ENCODE results near the gene LRMDA. TPM values are rescaled to one million over a fixed set of nuclear protein-coding genes. Genes with fewer than 3 reads are reported as not detected.

Gene LRMDA
- total and polyA plus RNA-seq, 10 of the 15 experiments (the other 5 are each of a cell fraction or from before 2014, with no cell fraction given) = 0.07 to 0.54 (median 0.29) TPM; not detected in 4

- TF ChIP-seq, protein P1, sequence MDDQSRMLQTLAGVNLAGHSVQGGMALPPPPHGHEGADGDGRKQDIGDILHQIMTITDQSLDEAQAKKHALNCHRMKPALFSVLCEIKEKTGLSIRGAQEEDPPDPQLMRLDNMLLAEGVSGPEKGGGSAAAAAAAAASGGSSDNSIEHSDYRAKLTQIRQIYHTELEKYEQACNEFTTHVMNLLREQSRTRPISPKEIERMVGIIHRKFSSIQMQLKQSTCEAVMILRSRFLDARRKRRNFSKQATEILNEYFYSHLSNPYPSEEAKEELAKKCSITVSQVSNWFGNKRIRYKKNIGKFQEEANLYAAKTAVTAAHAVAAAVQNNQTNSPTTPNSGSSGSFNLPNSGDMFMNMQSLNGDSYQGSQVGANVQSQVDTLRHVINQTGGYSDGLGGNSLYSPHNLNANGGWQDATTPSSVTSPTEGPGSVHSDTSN (IDR thresholded peaks at IDR 0.05; ENCODE audit: insufficient replicate concordance, low read depth, low read length) = no peak
- TF ChIP-seq ZNF207 (IDR thresholded peaks at IDR 0.05; ENCODE audit: borderline replicate concordance) (no peak), ZBED1 (IDR thresholded peaks at IDR 0.05; ENCODE audit: borderline replicate concordance) (no peak), HDAC2 (IDR thresholded peaks at IDR 0.05) (no peak), CHD4 (IDR thresholded peaks at IDR 0.05) (no peak), YY1 (IDR thresholded peaks at IDR 0.05; ENCODE audit: low read depth, low read length) (no peak), MYB (IDR thresholded peaks at IDR 0.05; ENCODE audit: borderline replicate concordance, low read depth, low read length) (no peak), SMARCA5 (IDR thresholded peaks at IDR 0.05) (peak; percentile 63; the same call in 1 of the 2 replicates), SREBF1 (IDR thresholded peaks at IDR 0.05; ENCODE audit: low read length) (no peak), EZH2 (IDR thresholded peaks at IDR 0.05; ENCODE audit: borderline replicate concordance, control insufficient read depth, low read depth, low read length) (no peak), SREBF2 (IDR thresholded peaks at IDR 0.05; ENCODE audit: low read length) (no peak), MEF2B (IDR thresholded peaks at IDR 0.05; ENCODE audit: partially characterized antibody, poor library complexity, severe bottlenecking) (peak; percentile 31), ZNF274 (IDR thresholded peaks at IDR 0.05; ENCODE audit: insufficient read depth, insufficient read length) (no peak), TAF1 (IDR thresholded peaks at IDR 0.05; ENCODE audit: borderline replicate concordance, low read depth, low read length) (no peak), RAD51 (IDR thresholded peaks at IDR 0.05) (peak; percentile 97), NR2C2 (IDR thresholded peaks at IDR 0.05; ENCODE audit: borderline replicate concordance, control insufficient read depth, insufficient read length, low read depth) (no peak), SMAD5 (IDR thresholded peaks at IDR 0.05; ENCODE audit: low read depth) (no peak), NR2F1 (conservative IDR thresholded peaks at IDR 0.05) (0 out of 2 replicates have a peak, but pooled peaks have one; percentile 52), SMAD1 (IDR thresholded peaks at IDR 0.05; ENCODE audit: low read depth, partially characterized antibody) (no peak)
- TF ChIP-seq, protein P2, sequence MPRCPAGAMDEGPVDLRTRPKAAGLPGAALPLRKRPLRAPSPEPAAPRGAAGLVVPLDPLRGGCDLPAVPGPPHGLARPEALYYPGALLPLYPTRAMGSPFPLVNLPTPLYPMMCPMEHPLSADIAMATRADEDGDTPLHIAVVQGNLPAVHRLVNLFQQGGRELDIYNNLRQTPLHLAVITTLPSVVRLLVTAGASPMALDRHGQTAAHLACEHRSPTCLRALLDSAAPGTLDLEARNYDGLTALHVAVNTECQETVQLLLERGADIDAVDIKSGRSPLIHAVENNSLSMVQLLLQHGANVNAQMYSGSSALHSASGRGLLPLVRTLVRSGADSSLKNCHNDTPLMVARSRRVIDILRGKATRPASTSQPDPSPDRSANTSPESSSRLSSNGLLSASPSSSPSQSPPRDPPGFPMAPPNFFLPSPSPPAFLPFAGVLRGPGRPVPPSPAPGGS (IDR thresholded peaks at IDR 0.05; ENCODE audit: borderline replicate concordance, insufficient read depth, low read depth, low read length, poor library complexity, severe bottlenecking) = no peak
- TF ChIP-seq, protein P3, sequence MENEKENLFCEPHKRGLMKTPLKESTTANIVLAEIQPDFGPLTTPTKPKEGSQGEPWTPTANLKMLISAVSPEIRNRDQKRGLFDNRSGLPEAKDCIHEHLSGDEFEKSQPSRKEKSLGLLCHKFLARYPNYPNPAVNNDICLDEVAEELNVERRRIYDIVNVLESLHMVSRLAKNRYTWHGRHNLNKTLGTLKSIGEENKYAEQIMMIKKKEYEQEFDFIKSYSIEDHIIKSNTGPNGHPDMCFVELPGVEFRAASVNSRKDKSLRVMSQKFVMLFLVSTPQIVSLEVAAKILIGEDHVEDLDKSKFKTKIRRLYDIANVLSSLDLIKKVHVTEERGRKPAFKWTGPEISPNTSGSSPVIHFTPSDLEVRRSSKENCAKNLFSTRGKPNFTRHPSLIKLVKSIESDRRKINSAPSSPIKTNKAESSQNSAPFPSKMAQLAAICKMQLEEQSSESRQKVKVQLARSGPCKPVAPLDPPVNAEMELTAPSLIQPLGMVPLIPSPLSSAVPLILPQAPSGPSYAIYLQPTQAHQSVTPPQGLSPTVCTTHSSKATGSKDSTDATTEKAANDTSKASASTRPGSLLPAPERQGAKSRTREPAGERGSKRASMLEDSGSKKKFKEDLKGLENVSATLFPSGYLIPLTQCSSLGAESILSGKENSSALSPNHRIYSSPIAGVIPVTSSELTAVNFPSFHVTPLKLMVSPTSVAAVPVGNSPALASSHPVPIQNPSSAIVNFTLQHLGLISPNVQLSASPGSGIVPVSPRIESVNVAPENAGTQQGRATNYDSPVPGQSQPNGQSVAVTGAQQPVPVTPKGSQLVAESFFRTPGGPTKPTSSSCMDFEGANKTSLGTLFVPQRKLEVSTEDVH (IDR thresholded peaks at IDR 0.05; ENCODE audit: low read depth, partially characterized antibody) = no peak
- TF ChIP-seq, protein P4, sequence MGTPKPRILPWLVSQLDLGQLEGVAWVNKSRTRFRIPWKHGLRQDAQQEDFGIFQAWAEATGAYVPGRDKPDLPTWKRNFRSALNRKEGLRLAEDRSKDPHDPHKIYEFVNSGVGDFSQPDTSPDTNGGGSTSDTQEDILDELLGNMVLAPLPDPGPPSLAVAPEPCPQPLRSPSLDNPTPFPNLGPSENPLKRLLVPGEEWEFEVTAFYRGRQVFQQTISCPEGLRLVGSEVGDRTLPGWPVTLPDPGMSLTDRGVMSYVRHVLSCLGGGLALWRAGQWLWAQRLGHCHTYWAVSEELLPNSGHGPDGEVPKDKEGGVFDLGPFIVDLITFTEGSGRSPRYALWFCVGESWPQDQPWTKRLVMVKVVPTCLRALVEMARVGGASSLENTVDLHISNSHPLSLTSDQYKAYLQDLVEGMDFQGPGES (IDR thresholded peaks at IDR 0.05) = no peak
- TF ChIP-seq, protein P5, sequence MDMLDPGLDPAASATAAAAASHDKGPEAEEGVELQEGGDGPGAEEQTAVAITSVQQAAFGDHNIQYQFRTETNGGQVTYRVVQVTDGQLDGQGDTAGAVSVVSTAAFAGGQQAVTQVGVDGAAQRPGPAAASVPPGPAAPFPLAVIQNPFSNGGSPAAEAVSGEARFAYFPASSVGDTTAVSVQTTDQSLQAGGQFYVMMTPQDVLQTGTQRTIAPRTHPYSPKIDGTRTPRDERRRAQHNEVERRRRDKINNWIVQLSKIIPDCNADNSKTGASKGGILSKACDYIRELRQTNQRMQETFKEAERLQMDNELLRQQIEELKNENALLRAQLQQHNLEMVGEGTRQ (IDR thresholded peaks at IDR 0.05; ENCODE audit: borderline replicate concordance, low read depth, low read length) = peak; percentile 93
These were observed 29.6 kb upstream of the LRMDA start, which contains the start of gene ZNF503 (continued) for GRCh38 chr10:75401569-75402485.

Measured in GM12878 (cell line).